Tibial nerve (tissue), 4 donors: ENCODE results near the gene PSMD12.

Source experiments
- EP300 ChIP-seq, 2 donors: sonication (generic); formaldehyde crosslinking; IDR thresholded peaks; one replicate each; pipeline ENCODE4 v1.6.1; 2017; ENCODE audit warnings: antibody characterized with exemption in 2 of 2, mild to moderate bottlenecking in 1 of 2
- POLR2A ChIP-seq, 2 donors: fragments of 450-650 bp; IDR thresholded peaks; one replicate each; pipeline ENCODE4 v1.6.1; 2017; ENCODE audit warnings: antibody characterized with exemption in 2 of 2, mild to moderate bottlenecking in 2 of 2, moderate library complexity in 2 of 2
- TF ChIP-seq, protein P1 (sequence below), 5 experiments: fragments of 200-600 bp in 3 of 5; fragments of 450-650 bp in 2 of 5; sonication (generic) in 3 of 5; IDR thresholded peaks; one replicate each; pipeline ENCODE4 v1.5.1; 2016 to 2019; ENCODE audit warnings: antibody characterized with exemption in 5 of 5, mild to moderate bottlenecking in 3 of 5, moderate library complexity in 2 of 5

DNA sequence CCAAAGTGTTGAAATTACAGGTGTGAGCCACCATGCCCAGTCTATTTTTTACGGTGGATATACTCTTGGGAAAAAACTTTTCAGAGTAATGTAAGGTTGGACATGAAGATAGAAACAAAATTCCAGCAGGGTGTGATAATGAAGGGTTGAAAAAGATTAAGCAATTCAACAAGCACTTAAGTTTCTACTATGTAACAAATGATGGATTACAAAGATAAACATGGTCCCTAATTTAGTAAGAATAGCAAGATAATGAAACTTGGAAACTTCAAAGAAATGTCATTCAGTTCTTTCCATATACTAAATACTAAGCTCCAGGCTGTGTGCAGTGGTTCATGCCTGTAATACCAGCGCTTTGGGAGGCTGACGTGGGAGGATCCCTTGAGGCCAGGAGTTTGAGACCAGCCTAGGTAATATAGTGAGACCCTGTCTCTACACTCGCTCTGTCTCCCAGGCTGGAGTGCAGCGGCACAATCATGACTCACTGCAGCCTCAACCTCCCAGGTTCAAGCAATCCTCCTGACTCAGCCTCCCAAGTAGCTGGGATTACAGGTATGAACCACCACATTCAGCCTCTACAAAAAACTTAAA is 31.0 kb downstream of the PSMD12 start:
- TF ChIP-seq, protein P1, sequence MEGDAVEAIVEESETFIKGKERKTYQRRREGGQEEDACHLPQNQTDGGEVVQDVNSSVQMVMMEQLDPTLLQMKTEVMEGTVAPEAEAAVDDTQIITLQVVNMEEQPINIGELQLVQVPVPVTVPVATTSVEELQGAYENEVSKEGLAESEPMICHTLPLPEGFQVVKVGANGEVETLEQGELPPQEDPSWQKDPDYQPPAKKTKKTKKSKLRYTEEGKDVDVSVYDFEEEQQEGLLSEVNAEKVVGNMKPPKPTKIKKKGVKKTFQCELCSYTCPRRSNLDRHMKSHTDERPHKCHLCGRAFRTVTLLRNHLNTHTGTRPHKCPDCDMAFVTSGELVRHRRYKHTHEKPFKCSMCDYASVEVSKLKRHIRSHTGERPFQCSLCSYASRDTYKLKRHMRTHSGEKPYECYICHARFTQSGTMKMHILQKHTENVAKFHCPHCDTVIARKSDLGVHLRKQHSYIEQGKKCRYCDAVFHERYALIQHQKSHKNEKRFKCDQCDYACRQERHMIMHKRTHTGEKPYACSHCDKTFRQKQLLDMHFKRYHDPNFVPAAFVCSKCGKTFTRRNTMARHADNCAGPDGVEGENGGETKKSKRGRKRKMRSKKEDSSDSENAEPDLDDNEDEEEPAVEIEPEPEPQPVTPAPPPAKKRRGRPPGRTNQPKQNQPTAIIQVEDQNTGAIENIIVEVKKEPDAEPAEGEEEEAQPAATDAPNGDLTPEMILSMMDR (IDR thresholded peaks at IDR 0.05): no peak
- no peak for TF ChIP-seq POLR2A (IDR thresholded peaks at IDR 0.05)
- TF ChIP-seq EP300 (IDR thresholded peaks at IDR 0.05): no peak
